Fibroblast of lung (primary cell): ENCODE results near the gene ZSCAN1.

Source experiments
- EZH2 ChIP-seq: IDR thresholded peaks from 2 replicates; pipeline ENCODE4 v1.5.1; 2012; ENCODE audit warnings: low read length, control low read depth, mild to moderate bottlenecking; ENCODE audit errors: missing control alignments
- TF ChIP-seq, protein P1 (sequence below), 2 donors: IDR thresholded peaks in 1 of 2; conservative IDR thresholded peaks in 1 of 2; 1 replicate in 1 of 2; 2 replicates in 1 of 2; pipeline ENCODE4 v1.5.1; 2011 to 2012; ENCODE audit warnings: low read length in 2 of 2, control low read depth in 1 of 2, inconsistent platforms in 1 of 2, low read depth in 1 of 2, mild to moderate bottlenecking in 1 of 2

DNA sequence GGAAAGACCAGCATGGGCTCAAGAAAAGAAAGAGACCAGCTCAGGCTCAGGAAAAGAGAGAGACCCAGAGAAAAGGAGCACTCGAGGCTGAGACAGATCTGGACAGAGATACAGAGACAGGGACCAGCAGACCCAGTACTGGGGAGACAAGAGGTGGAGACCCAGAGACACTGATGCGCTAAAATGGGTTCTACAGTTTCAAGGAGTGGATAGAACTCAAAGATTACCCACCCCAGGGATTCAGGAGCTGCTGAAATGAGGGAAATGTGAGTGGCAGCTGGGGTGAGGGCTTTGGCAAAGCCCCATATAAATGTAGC lies 64.8 kb downstream of the ZSCAN1 start:
- TF ChIP-seq, protein P1, sequence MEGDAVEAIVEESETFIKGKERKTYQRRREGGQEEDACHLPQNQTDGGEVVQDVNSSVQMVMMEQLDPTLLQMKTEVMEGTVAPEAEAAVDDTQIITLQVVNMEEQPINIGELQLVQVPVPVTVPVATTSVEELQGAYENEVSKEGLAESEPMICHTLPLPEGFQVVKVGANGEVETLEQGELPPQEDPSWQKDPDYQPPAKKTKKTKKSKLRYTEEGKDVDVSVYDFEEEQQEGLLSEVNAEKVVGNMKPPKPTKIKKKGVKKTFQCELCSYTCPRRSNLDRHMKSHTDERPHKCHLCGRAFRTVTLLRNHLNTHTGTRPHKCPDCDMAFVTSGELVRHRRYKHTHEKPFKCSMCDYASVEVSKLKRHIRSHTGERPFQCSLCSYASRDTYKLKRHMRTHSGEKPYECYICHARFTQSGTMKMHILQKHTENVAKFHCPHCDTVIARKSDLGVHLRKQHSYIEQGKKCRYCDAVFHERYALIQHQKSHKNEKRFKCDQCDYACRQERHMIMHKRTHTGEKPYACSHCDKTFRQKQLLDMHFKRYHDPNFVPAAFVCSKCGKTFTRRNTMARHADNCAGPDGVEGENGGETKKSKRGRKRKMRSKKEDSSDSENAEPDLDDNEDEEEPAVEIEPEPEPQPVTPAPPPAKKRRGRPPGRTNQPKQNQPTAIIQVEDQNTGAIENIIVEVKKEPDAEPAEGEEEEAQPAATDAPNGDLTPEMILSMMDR (conservative IDR thresholded peaks at IDR 0.05 in 1 of 2, IDR thresholded peaks at IDR 0.05 in 1 of 2; ENCODE audit: low read depth in 1 of 2, low read length in 2 of 2), result no peak
- no peak for TF ChIP-seq EZH2
